ENCODE results near the gene NMNAT2.

GRCh38 chr1:183388735-183389134 is 29.4 kb downstream of the NMNAT2 start:
- TF ChIP-seq TAF1 (IDR thresholded peaks at IDR 0.05; ENCODE audit: low read depth, low read length) (no peak), USF2 (IDR thresholded peaks at IDR 0.05; ENCODE audit: low read length) (no peak), E2F6 (IDR thresholded peaks at IDR 0.05) (no peak), CTCF (IDR thresholded peaks at IDR 0.05; ENCODE audit: control extremely low read depth in 1 of 3, insufficient read depth in 1 of 3, low read depth in 1 of 3, low read length in 3 of 3) (no peak), ZNF274 (IDR thresholded peaks at IDR 0.05; ENCODE audit: borderline replicate concordance, extremely low read depth, low read length) (no peak), BACH1 (IDR thresholded peaks at IDR 0.05; ENCODE audit: low read length) (no peak), YY1 (IDR thresholded peaks at IDR 0.05; ENCODE audit: low read depth, low read length) (no peak), POLR2AphosphoS5 (IDR thresholded peaks at IDR 0.05; ENCODE audit: low read depth, low read length) (no peak), MAX (IDR thresholded peaks at IDR 0.05) (no peak), TCF12 (IDR thresholded peaks at IDR 0.05; ENCODE audit: low read depth, low read length) (no peak), JUND (IDR thresholded peaks at IDR 0.05; ENCODE audit: low read length) (no peak), BRCA1 (IDR thresholded peaks at IDR 0.05; ENCODE audit: low read depth, low read length) (no peak), CREB1 (IDR thresholded peaks at IDR 0.05) (no peak)
